ENCODE data around the gene MLH1.

The MLH1 gene

DNA sequence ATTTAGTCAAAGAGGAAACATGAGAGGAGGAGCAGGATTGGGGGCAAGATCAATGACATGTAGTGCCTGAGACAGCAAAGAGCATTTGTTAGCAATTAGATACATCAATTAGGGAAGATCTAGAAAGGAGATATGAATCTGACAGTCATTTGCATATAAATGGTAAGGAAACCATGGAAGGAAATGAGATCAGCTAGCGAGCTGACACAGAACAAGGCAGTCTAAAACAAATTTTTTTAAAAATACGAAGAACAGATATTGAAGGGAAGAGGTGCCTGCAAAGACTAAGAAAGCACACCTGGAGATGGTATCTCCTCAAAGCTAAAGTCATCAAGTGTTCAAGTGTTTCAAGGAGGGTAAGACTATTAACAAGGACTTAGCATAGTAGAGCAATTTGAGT lies 5.0 kb upstream of the MLH1 start:
- DNase-seq: no peak

DNA sequence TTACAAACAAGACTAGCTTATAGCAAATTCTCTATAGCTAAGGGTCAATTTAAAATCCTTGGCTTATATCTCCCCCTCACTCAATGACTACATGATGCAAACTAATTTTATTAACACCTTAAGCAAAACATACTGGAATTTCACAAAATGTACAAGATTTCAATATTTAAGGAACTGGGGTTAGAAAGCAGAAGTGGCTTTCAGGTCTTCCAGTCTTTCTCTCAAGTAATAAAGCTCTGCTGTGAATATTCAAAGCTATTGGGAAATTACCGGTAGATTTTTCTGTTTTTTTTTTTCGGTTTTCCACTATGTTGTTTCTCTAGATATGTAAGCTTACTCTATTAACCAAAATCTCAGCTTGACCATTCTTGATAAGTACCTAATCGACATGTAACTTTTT lies 4.3 kb upstream of the MLH1 start:
- DNase-seq: no peak

DNA sequence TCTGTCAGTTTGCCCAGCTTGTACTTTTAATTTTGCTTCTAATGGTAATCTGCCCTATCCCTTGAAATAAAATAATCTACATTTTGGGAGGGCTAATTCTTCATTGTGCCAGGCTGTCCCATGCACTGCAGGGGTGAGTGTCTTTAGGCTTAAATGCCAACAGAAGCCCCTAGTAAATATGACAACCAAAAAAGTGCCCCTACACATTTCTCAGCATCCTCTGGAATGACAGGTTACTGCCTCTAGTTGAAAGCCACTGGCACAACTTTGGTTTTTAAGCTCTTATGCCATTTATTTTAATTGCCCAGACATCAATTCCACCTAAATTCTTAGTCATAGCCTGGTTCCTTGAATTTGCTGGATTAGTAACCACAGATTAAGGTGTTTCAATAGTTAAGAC lies 3.8 kb upstream of the MLH1 start:
- no peak for DNase-seq

DNA sequence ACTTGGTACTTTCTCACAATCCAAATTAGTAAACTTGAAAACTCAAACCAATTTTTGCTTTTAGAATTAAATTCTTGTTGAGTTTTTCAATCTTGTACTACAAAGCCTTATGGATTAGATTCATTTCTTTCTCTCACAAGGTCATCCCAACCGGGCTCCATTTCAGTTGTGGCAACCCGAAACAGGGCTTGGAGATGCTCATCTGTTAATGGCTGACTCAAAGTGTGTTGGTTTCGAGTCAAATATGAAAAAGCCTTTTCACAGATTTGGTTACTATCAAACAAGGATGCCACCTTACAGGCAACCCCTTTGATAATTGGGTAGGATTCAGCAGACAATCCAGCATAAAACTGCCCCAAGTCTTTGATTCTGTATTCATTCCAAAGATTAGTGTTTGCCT lies 2.2 kb upstream of the MLH1 start:
- DNase-seq: no peak

DNA sequence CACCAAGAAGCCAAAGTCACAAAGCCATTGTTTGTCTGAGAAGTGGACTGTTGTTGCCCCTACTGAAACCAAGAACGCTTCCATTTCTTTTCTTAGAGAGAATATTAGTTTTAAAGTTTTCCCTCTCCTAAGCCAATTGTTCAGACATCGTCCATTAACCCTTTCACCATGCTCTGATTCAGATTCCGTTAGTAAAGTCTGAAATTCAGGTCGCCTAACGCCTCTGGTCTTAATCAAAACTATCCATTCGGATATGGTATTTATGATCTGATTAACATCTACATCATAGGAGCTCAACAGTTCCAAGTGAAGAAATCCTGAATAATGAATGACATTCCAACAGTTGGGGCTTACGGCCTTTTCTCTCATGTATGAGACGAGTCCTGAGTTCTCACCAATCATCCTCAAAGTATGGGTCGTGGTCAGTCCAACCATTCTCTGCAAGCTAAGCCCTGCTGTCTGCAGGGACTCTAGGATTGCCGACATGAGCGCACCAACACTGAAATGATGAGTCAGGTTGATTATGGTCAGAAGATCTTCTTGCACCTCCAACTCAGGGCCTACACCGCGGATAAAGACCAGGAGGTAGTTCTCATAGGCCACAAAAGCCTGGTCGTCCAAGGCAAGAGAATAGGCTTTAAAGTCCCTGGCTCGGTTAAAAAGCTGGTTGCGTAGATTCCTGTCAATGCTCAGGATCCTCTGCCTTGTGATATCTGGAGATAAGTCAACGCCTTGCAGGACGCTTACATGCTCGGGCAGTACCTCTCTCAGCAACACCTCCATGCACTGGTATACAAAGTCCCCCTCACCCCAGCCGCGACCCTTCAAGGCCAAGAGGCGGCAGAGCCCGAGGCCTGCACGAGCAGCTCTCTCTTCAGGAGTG lies 1.2 kb upstream of the MLH1 start:
- no peak for DNase-seq

DNA sequence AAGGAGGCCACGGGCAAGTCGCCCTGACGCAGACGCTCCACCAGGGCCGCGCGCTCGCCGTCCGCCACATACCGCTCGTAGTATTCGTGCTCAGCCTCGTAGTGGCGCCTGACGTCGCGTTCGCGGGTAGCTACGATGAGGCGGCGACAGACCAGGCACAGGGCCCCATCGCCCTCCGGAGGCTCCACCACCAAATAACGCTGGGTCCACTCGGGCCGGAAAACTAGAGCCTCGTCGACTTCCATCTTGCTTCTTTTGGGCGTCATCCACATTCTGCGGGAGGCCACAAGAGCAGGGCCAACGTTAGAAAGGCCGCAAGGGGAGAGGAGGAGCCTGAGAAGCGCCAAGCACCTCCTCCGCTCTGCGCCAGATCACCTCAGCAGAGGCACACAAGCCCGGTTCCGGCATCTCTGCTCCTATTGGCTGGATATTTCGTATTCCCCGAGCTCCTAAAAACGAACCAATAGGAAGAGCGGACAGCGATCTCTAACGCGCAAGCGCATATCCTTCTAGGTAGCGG lies 452 bp upstream of the MLH1 start, which contains the start of gene EPM2AIP1:
EPM2AIP1 (minus strand) TSS at position 326 of the 520 bp plus-strand sequence; CDS start at position 272, 54 bp downstream.
- no peak for DNase-seq

DNA sequence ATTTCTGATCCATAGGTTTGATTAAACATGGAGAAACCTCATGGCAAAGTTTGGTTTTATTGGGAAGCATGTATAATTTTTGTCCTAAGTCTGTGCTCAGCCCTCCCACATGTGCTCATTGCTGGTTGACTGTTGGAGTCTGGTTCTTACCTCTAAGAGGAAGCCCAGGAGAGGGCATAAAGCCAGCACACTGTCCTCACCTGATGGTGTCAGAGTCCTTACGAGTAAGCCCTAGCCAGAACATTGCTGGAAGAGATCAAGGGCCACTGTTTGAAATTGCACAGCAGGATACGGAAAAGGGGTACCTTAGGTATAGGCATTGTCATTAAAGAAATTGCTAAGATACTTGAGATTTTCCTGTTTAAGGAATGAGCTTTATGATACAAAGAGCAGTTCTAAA lies 21.3 kb downstream of the MLH1 start:
- no peak for DNase-seq

DNA sequence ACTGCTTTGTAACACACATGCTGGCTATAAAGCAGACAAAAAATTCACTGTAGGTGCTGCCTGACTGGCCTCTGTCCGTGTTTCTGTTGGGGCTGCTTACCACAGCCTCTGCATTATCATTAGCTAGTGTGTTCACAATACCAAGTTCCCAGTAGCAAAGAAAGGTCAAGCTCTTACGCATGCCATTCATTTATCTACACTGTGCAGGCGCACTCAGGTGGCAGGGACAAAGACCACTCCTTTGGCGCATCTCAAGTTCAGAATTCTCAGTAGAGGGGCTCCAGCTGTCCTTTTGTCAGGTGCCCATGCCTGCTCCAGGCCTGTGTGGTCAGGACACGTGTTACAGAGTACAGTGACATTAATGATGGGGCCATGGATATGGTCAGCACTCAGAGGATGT lies 22.3 kb downstream of the MLH1 start:
- DNase-seq: no peak

DNA sequence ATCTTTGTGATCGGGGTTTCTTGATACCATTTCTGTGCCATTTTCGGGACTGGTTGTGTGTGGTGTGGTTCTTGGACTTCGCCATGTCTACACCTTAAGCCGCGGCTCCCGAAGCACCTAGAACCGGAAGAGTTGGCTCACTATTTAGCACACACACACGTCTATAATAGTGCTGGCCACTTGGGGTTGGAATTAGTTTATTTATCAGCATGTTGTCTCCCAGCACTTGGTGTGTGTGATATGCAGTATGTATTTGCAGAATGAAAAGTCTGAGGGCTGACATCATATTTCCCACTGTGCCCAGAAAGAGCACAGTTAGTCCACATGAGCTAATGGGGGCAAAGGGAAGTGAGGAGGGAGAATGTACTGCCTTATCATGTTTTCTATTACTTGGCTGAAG lies 23.6 kb downstream of the MLH1 start:
- no peak for DNase-seq

DNA sequence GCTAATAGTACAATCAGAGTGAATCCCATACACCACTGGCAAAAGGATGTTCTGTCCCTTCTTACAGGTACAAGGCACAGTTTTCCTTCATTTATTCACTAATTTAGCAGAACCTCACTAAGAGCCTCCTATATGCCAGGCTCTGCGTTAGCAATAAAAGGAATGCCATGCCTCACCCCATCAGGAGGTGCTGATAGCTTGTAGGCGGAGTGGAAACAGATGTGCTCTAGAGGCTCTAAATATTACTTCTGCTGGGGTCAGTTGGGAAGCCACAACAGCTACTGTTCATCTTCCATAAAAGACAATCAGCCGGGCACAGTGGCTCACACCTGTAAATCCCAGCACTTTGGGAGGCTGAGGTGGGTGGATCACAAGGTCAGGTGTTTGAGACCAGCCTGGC lies 24.4 kb downstream of the MLH1 start:
- no peak for DNase-seq

DNA sequence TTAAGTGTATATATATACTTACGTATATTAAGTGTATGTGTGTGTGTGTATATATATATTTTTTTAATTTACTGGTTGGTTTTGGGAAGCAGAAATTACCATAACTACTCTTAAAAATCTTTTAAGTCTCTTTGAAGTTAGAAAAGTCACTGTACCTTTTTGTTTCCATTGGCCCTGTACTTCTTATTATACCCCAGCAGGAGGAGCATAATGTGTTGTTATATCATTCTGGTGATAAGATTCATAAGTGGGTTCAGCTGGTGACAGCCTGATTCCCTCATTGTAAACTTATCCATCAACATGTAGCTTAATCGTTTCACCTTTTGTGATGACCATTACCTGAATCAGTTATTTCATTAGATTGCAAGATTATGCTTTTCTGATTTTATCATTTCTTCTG lies 30.8 kb downstream of the MLH1 start:
- DNase-seq: no peak

DNA sequence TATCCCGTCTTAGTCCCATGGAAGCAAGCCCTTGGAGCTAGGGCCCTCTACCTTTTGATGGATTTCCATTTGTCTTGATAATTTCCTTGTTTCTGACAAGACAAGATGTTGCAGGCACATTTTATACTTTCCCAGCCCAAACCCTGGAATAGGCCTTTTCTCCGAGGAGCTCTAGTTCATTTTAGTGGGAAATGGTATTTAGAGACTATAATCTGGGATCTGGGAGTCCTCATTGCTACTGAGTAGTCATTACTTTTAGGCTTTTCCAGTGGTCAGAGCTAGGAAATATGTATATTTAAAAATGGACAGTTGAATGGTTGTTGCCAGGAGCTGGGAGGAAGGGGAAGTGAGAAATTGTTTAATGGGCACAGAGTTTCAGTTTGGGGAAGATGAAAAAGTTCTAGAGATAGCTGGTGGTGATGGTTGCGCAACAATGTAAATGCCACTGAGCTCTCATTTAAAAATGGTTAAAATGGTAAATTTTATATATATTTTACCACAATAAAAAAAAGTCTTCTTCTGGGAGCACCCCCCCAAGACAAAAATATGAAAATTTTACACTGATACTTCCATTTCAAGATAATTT lies 31.6 kb downstream of the MLH1 start:
- no peak for DNase-seq

DNA sequence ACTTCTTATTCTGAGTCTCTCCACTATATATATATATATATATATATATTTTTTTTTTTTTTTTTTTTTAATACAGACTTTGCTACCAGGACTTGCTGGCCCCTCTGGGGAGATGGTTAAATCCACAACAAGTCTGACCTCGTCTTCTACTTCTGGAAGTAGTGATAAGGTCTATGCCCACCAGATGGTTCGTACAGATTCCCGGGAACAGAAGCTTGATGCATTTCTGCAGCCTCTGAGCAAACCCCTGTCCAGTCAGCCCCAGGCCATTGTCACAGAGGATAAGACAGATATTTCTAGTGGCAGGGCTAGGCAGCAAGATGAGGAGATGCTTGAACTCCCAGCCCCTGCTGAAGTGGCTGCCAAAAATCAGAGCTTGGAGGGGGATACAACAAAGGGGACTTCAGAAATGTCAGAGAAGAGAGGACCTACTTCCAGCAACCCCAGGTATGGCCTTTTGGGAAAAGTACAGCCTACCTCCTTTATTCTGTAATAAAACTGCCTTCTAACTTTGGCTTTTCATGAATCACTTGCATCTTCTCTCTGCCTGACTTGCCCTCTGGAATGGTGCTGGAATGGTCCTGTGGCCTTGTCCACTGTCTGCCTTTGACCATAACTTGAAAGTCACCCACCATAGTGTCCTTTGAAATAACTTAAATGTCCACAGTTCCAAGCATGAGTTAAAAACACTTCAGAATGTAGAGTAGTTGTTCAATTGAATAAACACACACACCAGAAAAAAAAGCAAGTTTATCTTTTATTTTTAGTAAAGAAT lies 32.4 kb downstream of the MLH1 start:
- no peak for DNase-seq

DNA sequence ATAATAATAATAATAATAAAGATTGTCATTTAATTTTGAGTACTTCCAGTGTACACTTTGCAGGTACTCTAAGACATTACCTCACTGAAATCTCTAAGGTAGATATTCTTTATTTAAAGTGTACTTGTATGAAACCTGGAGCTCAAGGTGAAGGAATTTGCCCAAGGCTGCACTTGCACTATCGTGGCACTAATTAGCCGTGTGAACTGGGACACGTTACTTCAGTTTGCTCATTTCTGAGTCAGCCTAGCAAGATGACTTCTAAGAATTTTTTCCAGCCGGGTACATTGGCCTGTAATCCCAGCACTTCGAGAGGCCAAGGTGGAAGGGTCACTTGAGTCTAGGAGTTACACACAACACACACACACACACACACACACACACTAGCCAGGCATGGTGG lies 33.5 kb downstream of the MLH1 start:
- DNase-seq: no peak

DNA sequence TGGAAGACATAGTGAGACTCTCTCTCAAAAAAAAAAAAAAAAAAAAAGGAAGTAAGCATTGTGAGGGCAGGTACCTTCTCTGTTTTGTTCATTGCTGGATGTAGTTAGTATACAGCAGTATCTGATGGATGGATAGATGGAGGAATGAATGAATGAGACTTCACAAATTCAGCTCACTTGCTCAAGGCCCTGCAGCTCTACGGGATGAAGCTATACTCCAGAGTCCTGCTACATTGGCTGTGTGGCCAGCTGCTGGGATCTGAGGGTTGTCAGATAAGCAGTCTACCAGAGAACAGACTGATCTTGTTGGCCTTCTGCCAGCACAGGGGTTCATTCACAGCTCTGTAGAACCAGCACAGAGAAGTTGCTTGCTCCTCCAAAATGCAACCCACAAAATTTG lies 35.0 kb downstream of the MLH1 start:
- DNase-seq: no peak

DNA sequence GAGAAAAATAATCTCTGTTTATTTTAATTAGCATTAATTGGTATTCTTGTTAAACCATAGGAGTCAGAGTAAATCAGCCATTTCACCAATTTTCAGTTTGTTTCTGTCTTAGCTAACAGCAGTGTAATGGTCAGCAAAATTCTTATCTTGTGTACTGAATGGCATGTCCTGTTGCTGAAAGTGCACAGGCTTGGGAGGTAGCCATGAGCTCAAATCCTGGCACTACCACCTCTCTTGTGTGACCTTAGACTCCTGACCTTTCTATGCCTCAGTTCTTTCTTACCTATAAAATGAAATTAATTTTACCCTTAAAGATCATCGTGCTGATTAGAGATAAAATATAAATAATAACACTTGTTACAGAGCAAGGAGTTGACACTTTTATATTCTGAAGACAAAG lies 35.8 kb downstream of the MLH1 start:
- no peak for DNase-seq

DNA sequence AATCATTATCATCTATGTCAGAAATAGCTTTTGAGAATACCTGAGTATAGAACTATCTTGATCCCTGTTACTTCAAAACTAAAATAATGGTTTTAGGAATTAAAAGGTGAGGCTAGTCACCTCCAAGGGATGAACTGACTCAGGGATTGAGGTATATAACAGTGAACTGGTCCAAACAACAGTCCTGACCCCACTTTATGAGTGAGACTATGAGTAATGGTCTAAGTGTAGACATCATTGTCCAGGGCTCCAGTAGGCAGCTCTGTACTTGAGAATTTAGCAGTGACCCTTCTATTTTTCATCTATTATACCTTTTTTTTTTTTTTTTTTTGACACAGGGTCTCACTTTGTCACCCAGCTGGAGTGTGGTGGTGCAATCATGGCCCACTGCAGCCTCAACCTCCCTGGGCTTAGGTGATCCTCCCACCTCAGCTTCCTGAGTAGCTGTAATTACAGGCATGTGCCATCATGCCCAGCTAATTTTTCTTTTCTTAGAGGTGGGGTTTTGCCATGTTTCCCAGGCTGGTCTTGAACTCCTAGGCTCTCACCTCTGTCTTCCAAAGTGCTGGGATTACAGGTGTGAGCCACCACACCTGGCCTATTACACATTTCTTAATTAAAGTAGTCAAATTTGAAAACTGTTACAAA lies 36.3 kb downstream of the MLH1 start:
- DNase-seq: no peak

DNA sequence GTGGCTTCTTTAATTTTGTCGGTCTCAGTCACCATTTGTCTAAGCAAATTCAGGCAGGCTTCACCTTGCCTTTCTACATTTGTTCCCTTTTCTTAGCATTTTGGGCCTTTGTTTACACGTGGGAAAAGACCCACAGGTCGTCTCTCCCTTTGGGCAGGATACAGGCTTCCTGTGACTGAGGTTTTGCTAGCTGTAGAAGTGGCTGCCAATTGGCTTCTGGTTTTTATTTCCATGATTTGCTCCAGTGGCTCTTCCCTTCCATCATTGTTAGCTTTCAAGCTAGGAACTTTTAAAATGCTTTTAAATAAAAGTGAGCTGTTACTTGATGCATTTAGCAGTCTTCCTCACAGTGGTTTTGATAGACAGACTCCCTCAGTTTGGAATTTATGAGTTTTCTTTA lies 37.3 kb downstream of the MLH1 start:
- no peak for DNase-seq

DNA sequence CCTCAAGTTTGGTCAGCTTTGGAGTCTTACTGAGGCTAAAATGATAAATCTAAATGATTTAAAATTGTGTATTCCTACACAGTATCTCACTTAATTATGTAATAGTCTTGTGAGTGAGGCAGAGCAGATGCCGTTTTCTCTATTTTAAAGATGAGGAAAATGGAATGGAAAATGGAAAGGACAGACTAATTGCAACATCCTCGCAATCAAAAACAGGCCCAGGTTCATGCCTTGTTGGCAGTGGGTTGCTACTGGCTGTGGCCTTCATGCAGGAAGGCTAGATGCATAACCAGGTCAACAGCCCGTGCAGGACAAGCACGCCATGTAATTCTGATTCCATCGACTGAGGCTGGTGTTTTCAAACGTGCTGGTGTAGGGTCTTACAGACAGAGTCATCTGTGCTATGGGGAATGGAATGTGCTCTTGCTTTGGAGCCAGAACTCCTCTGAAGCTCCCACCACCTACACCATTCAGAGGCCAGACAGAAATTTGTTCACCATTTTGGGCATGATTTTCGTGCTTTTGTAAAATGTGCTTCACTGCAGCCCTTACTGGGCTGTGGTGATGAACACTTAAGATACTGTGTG lies 37.9 kb downstream of the MLH1 start:
- DNase-seq: no peak

DNA sequence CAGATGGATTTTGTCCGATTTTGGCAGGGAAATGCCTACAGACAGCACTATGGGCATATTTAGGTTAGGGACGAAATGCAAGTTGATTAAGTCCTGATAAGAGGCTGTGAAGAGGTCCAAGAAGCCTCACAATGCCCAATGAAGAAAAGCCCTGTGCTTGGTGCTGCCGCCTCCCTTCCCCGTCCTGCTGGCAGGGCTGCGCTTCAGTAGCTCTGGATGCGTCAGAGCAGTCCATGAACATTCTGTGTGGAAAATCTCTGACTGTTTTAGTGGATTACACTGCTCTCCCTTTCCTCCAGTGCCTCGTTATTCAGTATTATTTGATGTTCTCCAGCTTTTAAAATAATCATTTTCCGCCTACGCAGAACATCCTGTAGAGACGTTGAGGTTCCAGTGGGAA lies 39.6 kb downstream of the MLH1 start:
- no peak for DNase-seq

DNA sequence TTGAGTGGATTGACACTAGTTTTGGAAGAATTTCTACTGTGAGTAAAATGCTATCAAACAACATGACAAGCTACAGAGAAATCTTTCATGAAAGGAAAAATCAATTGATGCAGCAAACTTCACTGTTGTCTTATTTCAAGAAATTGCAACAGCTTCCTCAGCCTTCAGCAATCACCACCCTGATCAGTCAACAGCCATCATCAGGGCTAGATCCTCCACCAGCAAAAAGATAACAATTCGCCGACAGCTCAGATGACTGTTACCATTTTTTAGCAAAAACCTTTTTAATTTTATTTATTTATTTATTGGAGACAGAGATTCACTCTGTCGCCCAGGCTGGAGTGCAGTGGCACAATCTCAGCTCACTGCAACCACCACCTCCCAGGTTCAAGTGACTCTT lies 44.0 kb downstream of the MLH1 start:
- DNase-seq: no peak

DNA sequence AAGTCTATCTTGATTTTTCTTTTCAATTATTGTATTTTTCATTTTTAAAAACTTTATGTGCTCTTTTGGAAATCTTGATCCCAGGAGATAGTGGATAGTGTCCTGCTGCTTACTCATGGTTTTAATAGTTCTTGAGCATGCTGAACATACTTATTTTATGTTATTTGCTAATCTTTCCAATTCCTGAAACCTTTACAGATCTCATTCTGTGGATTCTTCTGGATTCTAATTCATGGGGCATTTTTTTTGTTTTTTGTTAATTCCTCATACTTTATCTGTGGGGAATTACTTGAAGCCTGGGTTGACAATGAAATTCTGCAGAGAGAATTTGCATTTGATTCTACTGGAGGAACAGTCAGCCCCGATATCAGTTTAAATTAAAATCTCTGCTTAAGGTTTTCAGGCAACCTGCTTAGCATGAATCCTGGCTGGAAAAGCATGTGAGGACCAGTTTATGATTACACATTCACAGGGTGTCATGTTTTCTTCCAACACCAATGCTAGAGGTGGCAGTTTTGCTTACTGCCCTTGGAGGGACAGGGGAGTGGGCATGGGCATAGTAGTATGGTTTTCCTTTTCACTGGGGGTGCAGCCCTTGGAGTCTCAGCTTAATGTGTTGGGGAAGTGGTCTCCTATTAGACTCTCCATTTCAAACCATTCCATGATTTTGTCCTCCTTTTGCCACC lies 46.0 kb downstream of the MLH1 start:
- DNase-seq: no peak

All from kidney glomerular epithelial cell (primary cell).